DOHH2 (cell line): ENCODE data around the gene RNGTT.

Source experiments
- H3F3A ChIP-seq: fragments of 200-600 bp; sonication (generic), shearing (Covaris generic); 2 replicates; pipeline ENCODE4 v1.6.0; 2016; ENCODE audit warnings: antibody characterized with exemption, mild to moderate bottlenecking; ENCODE audit not compliant: control insufficient read depth, insufficient read depth
- H3K27ac ChIP-seq: fragments of 200-600 bp; sonication (generic); 2 replicates; pipeline ENCODE4 v1.5.1; 2014; ENCODE audit warnings: low read depth, mild to moderate bottlenecking, low read length, moderate library complexity
- H3K27me3 ChIP-seq: fragments of 200-600 bp; sonication (generic); 2 replicates; pipeline ENCODE4 v1.6.1; 2014; ENCODE audit warnings: mild to moderate bottlenecking, low read length, mixed read lengths; ENCODE audit not compliant: control insufficient read depth
- H3K36me3 ChIP-seq: fragments of 200-600 bp; sonication (generic); 2 replicates; pipeline ENCODE4 v1.6.1; 2014; ENCODE audit warnings: mild to moderate bottlenecking, low read length, moderate library complexity, mixed read lengths; ENCODE audit not compliant: control insufficient read depth
- H3K4me1 ChIP-seq: fragments of 200-600 bp; sonication (generic); 2 replicates; pipeline ENCODE4 v1.6.1; 2014; ENCODE audit warnings: mild to moderate bottlenecking, low read length, mixed read lengths; ENCODE audit not compliant: control insufficient read depth
- H3K4me2 ChIP-seq: fragments of 200-600 bp; sonication (generic); 2 replicates; pipeline ENCODE4 v1.6.0; 2014; ENCODE audit warnings: mild to moderate bottlenecking, low read length, moderate library complexity
- H3K4me3 ChIP-seq: fragments of 200-600 bp; sonication (generic); 2 replicates; pipeline ENCODE4 v1.5.1; 2014; ENCODE audit warnings: mild to moderate bottlenecking, low read length, mixed read lengths
- H3K79me2 ChIP-seq: fragments of 200-600 bp; sonication (generic); 2 replicates; pipeline ENCODE4 v1.6.1; 2014; ENCODE audit warnings: mild to moderate bottlenecking, low read length, mixed read lengths; ENCODE audit not compliant: control insufficient read depth
- H3K9me2 ChIP-seq: fragments of 200-600 bp; sonication (generic); replicated peaks from 2 replicates; pipeline ENCODE4 v1.6.1; 2014; ENCODE audit warnings: mild to moderate bottlenecking, low read length, mixed read lengths; ENCODE audit not compliant: control insufficient read depth
- H3K9me3 ChIP-seq: fragments of 200-600 bp; sonication (generic); 2 replicates; pipeline ENCODE4 v1.6.1; 2014; ENCODE audit warnings: antibody characterized with exemption, low read length, mixed read lengths; ENCODE audit not compliant: control insufficient read depth, insufficient read depth
- H4K20me1 ChIP-seq: fragments of 200-600 bp; sonication (generic); 2 replicates; pipeline ENCODE4 v1.6.0; 2014; ENCODE audit warnings: low read depth, mild to moderate bottlenecking, antibody characterized with exemption, low read length, moderate library complexity; ENCODE audit not compliant: control insufficient read depth, insufficient read depth
- CTCF ChIP-seq: fragments of 200-600 bp; sonication (generic); IDR thresholded peaks from one replicate; pipeline ENCODE4 v1.5.1; 2014; ENCODE audit warnings: antibody characterized with exemption, mild to moderate bottlenecking, low read depth, low read length; ENCODE audit not compliant: poor library complexity, severe bottlenecking
- EZH2phosphoT487 ChIP-seq: fragments of 200-600 bp; sonication (generic); IDR thresholded peaks from 2 replicates; pipeline ENCODE4 v1.6.1; 2017; ENCODE audit warnings: borderline replicate concordance, mild to moderate bottlenecking, antibody characterized with exemption, low read length, moderate library complexity, mixed read lengths

The RNGTT gene

GRCh38 chr6:88860310-88860709 lies 103.1 kb downstream of the RNGTT start:
- Histone ChIP-seq H3K9me2 (no peaks in the 10 kb centered on the region), H3K9me3 (no peaks in the 10 kb centered on the region), H3K4me3 (no peak overlapping the region), H3K36me3 (peaks cover 11% of the 10 kb centered on the region; the same call in 1 of the 2 replicates), H3K27ac (no peak overlapping the region), H3K4me1 (peaks cover 3% of the 10 kb centered on the region), H4K20me1 (no peaks in the 10 kb centered on the region), H3K27me3 (no peaks in the 10 kb centered on the region), H3F3A (no peaks in the 10 kb centered on the region), H3K4me2 (no peak overlapping the region), H3K79me2 (no peaks in the 10 kb centered on the region)
- TF ChIP-seq CTCF, result no peak
- TF ChIP-seq EZH2phosphoT487, result no peak

GRCh38 chr6:88858455-88858854 lies 105.0 kb downstream of the RNGTT start:
- H3K4me1 ChIP-seq, result no peaks in the 10 kb centered on the region
- no peak for TF ChIP-seq EZH2phosphoT487
- no peak for TF ChIP-seq CTCF
- H3K27ac ChIP-seq, result no peak overlapping the region
- no peaks in the 10 kb centered on the region for H4K20me1 ChIP-seq
- H3K4me3 ChIP-seq, result no peak overlapping the region
- H3K27me3 ChIP-seq, result no peaks in the 10 kb centered on the region
- H3F3A ChIP-seq, result no peaks in the 10 kb centered on the region
- no peaks in the 10 kb centered on the region for H3K9me3 ChIP-seq
- no peaks in the 10 kb centered on the region for H3K9me2 ChIP-seq
- no peaks in the 10 kb centered on the region for H3K79me2 ChIP-seq
- H3K4me2 ChIP-seq, result no peak overlapping the region
- H3K36me3 ChIP-seq, result peaks cover 5% of the 10 kb centered on the region; the same call in 1 of the 2 replicates

GRCh38 chr6:88856566-88856965 lies 106.9 kb downstream of the RNGTT start:
- Histone ChIP-seq H3K36me3 (no peaks in the 10 kb centered on the region), H3K9me2 (no peaks in the 10 kb centered on the region), H3F3A (no peaks in the 10 kb centered on the region), H3K27ac (no peak overlapping the region), H3K4me3 (no peak overlapping the region), H3K27me3 (no peaks in the 10 kb centered on the region), H3K4me2 (no peak overlapping the region), H4K20me1 (no peaks in the 10 kb centered on the region), H3K4me1 (no peaks in the 10 kb centered on the region), H3K9me3 (no peaks in the 10 kb centered on the region), H3K79me2 (no peaks in the 10 kb centered on the region)
- TF ChIP-seq CTCF (no peak), EZH2phosphoT487 (no peak)
